DND-41 (cell line): ENCODE results near the gene UBR3.
"Not testable (repeated sequence)": the region's sequence is repeated elsewhere in the genome, so short reads cannot be mapped to it uniquely, and the experiment has no call there.

Source experiments
- ATAC-seq: fragments of 200-7000 bp; cut with Tn5 transposase; 3 replicates; pipeline ENCODE4 v1.9.1; 2021; ENCODE audit warnings: low read depth; ENCODE audit not compliant: insufficient read depth
- DNase-seq: peaks from one replicate; pipeline ENCODE4 v3.0.0-alpha.2; 2020
- H2AFZ ChIP-seq: 2 replicates; pipeline ENCODE4 v1.6.0; 2012; ENCODE audit warnings: low read depth, low read length
- H3K27ac ChIP-seq: 2 replicates; pipeline ENCODE4 v1.5.1; 2012; ENCODE audit warnings: low read length, inconsistent platforms
- H3K27me3 ChIP-seq: fragments of 200-600 bp; sonication (generic); 2 replicates; pipeline ENCODE4 v1.6.0; 2012; ENCODE audit warnings: low read length, mild to moderate bottlenecking, inconsistent platforms; ENCODE audit not compliant: insufficient read depth, poor library complexity
- H3K36me3 ChIP-seq: 2 replicates; pipeline ENCODE4 v1.5.1; 2012; ENCODE audit warnings: low read length, inconsistent platforms; ENCODE audit not compliant: insufficient read depth
- H3K4me1 ChIP-seq: 2 replicates; pipeline ENCODE4 v1.5.1; 2012; ENCODE audit warnings: mild to moderate bottlenecking, low read length; ENCODE audit not compliant: insufficient read depth
- H3K4me2 ChIP-seq: 2 replicates; pipeline ENCODE4 v1.6.0; 2012; ENCODE audit warnings: mild to moderate bottlenecking, moderate library complexity, low read length, inconsistent platforms; ENCODE audit not compliant: insufficient read depth
- H3K4me3 ChIP-seq, 2 experiments: fragments of 200-600 bp in 1 of 2; shearing (Covaris generic) in 1 of 2; 2 replicates each; pipeline ENCODE4 v1.5.1; 2012 to 2016; ENCODE audit warnings: inconsistent platforms in 2 of 2, low read length in 2 of 2, mild to moderate bottlenecking in 2 of 2, low read depth in 1 of 2, moderate library complexity in 1 of 2
- H3K79me2 ChIP-seq: 2 replicates; pipeline ENCODE4 v1.6.0; 2012; ENCODE audit warnings: low read length, inconsistent platforms; ENCODE audit not compliant: insufficient read depth
- H3K9ac ChIP-seq: 2 replicates; pipeline ENCODE4 v1.6.0; 2012; ENCODE audit warnings: low read depth, mild to moderate bottlenecking, inconsistent platforms, low read length, moderate library complexity
- H3K9me3 ChIP-seq: 2 replicates; pipeline ENCODE4 v1.5.1; 2012; ENCODE audit warnings: low read length, moderate library complexity, mild to moderate bottlenecking, inconsistent platforms; ENCODE audit not compliant: insufficient read depth, severe bottlenecking
- H4K20me1 ChIP-seq: 2 replicates; pipeline ENCODE4 v1.6.0; 2012; ENCODE audit warnings: low read length; ENCODE audit not compliant: insufficient read depth
- CTCF ChIP-seq: IDR thresholded peaks from 2 replicates; pipeline ENCODE4 v1.5.1; 2012; ENCODE audit warnings: borderline replicate concordance, low read length, moderate library complexity, mild to moderate bottlenecking; ENCODE audit not compliant: poor library complexity, severe bottlenecking; ENCODE audit errors: extremely low read depth
- EZH2 ChIP-seq: IDR thresholded peaks from 3 replicates; pipeline ENCODE4 v1.6.1; 2012; ENCODE audit warnings: borderline replicate concordance, low read depth, mild to moderate bottlenecking, moderate library complexity, low read length, inconsistent platforms; ENCODE audit not compliant: severe bottlenecking

Gene UBR3

GRCh38 chr2:169860149-169860548 is 32.9 kb downstream of the UBR3 start:
- no peak overlapping the region for H3K4me2 ChIP-seq
- H3K27me3 ChIP-seq, result no peaks in the 10 kb centered on the region
- H3K4me1 ChIP-seq, result no peaks in the 10 kb centered on the region
- no peak overlapping the region for H3K9ac ChIP-seq
- no peaks in the 10 kb centered on the region for H3K36me3 ChIP-seq
- ATAC-seq (no peak), DNase-seq (no peak)
- peaks cover 4% of the 10 kb centered on the region; the same call in 1 of the 2 replicates for H4K20me1 ChIP-seq
- no peak overlapping the region for H2AFZ ChIP-seq
- H3K9me3 ChIP-seq, result no peaks in the 10 kb centered on the region
- H3K27ac ChIP-seq, result no peak overlapping the region
- no peak for TF ChIP-seq CTCF
- no peak for TF ChIP-seq EZH2
- H3K79me2 ChIP-seq, result peaks cover 56% of the 10 kb centered on the region
- no peak overlapping the region for H3K4me3 ChIP-seq

- Histone ChIP-seq H3K27ac (no peak overlapping the region), H3K4me3 (no peak overlapping the region), H3K9ac (no peak overlapping the region), H3K4me1 (no peaks in the 10 kb centered on the region), H3K9me3 (no peaks in the 10 kb centered on the region), H4K20me1 (peaks cover 7% of the 10 kb centered on the region; the same call in 1 of the 2 replicates), H2AFZ (no peak overlapping the region), H3K27me3 (no peaks in the 10 kb centered on the region), H3K4me2 (no peak overlapping the region), H3K36me3 (no peaks in the 10 kb centered on the region), H3K79me2 (peaks cover 63% of the 10 kb centered on the region)
- no peak for DNase-seq
- no peak for ATAC-seq
- TF ChIP-seq CTCF (no peak), EZH2 (no peak)
Observed at GRCh38 chr2:169862816-169863215, 35.6 kb downstream of the UBR3 start.

GRCh38 chr2:169865492-169865891 is 38.2 kb downstream of the UBR3 start:
- DNase-seq, result no peak
- peaks cover 57% of the 10 kb centered on the region for H3K79me2 ChIP-seq
- no peak for ATAC-seq

GRCh38 chr2:169866230-169866629 is 39.0 kb downstream of the UBR3 start:
- not testable (repeated sequence) for H3K4me3 ChIP-seq, H3K27me3 ChIP-seq

More at GRCh38 chr2:169865492-169865891, 38.2 kb downstream of the UBR3 start:
- no peaks in the 10 kb centered on the region for H3K36me3 ChIP-seq
- peaks cover 9% of the 10 kb centered on the region; the same call in 1 of the 2 replicates for H4K20me1 ChIP-seq
- TF ChIP-seq CTCF (no peak), EZH2 (no peak)
- H3K9me3 ChIP-seq, result no peaks in the 10 kb centered on the region
- no peaks in the 10 kb centered on the region for H3K27me3 ChIP-seq
- H3K4me2 ChIP-seq, result no peak overlapping the region
- H2AFZ ChIP-seq, result no peak overlapping the region
- H3K27ac ChIP-seq, result no peak overlapping the region
- no peak overlapping the region for H3K4me3 ChIP-seq
- no peak overlapping the region for H3K9ac ChIP-seq
- H3K4me1 ChIP-seq, result no peaks in the 10 kb centered on the region

More at GRCh38 chr2:169866230-169866629, 39.0 kb downstream of the UBR3 start:
- not testable (repeated sequence) for H2AFZ ChIP-seq, ATAC-seq, H3K9ac ChIP-seq, H3K4me2 ChIP-seq, H4K20me1 ChIP-seq, H3K4me1 ChIP-seq, DNase-seq, H3K27ac ChIP-seq, H3K9me3 ChIP-seq, H3K36me3 ChIP-seq
- H3K79me2 ChIP-seq, result peaks cover 55% of the 10 kb centered on the region
